Spinal cord (tissue), 10 donors: ENCODE measurements around the gene CNTLN. TPM values are rescaled to one million over a fixed set of nuclear protein-coding genes. Genes with fewer than 3 reads are reported as not detected.
A peak's percentile ranks its signal among the peaks of the same experiment; 100 is the strongest.

Experiments
- DNase-seq, 6 donors: peaks; one replicate each; pipeline versions ENCODE4 v3.0.0 to v3.0.0-alpha.2; 2013 to 2015; ENCODE audit warnings: low spot score in 6 of 6, low read depth in 4 of 6
- H3K27ac ChIP-seq: one replicate; pipeline ENCODE4 v1.5.1; 2013; ENCODE audit warnings: low read depth, low read length, control low read depth
- H3K27me3 ChIP-seq: one replicate; pipeline ENCODE4 v1.6.1; 2013; ENCODE audit warnings: low read length; ENCODE audit not compliant: control insufficient read depth, insufficient read depth
- H3K36me3 ChIP-seq: one replicate; pipeline ENCODE4 v1.6.1; 2013; ENCODE audit warnings: low read length; ENCODE audit not compliant: control insufficient read depth, insufficient read depth
- H3K4me1 ChIP-seq: one replicate; pipeline ENCODE4 v1.6.1; 2013; ENCODE audit warnings: low read length; ENCODE audit not compliant: control insufficient read depth, insufficient read depth
- H3K4me3 ChIP-seq: one replicate; pipeline ENCODE4 v1.5.1; 2013; ENCODE audit warnings: low read depth, low read length, control low read depth
- H3K9me3 ChIP-seq: one replicate; pipeline ENCODE4 v1.6.1; 2013; ENCODE audit warnings: low read length; ENCODE audit not compliant: control insufficient read depth, insufficient read depth
- WGBS: methylation state at CpG from one replicate; pipeline ENCODE4 v1.1.5; 2013; ENCODE audit warnings: missing lambda C conversion rate; ENCODE audit not compliant: insufficient coverage; 5-methylcytosine and 5-hydroxymethylcytosine counted together
- polyA plus RNA-seq, 2 donors: library from polyadenylated mRNA; unstranded; fragments of 120-200 nt; gene quantifications; one replicate each; pipeline ENCODE4 v1.2.1, GENCODE V29; 2013; ENCODE audit not compliant: insufficient read length in 2 of 2
- total RNA-seq, 2 donors: library from RNA; depleted of rRNA in 1 of 2; stranded (reverse); fragments of 120-200 nt in 1 of 2; fragments of >200 nt in 1 of 2; gene quantifications; one replicate each; pipeline versions ENCODE4 v1.2.3 to v1.2.4, GENCODE V29; 2013 to 2014
- donor health status: healthy.

CNTLN gene
- total and polyA plus RNA-seq, 4 donors, result 7.4 to 21.7 (median 13.8) TPM

- H3K27ac ChIP-seq, result no peak overlapping the region
- no peak overlapping the region for H3K4me3 ChIP-seq
- DNase-seq, result no peak
- no peaks in the 10 kb centered on the region for H3K9me3 ChIP-seq
- no peaks in the 10 kb centered on the region for H3K4me1 ChIP-seq
- H3K36me3 ChIP-seq, result no peaks in the 10 kb centered on the region
- no peaks in the 10 kb centered on the region for H3K27me3 ChIP-seq
These were observed 341.6 kb downstream of the CNTLN start for GRCh38 chr9:17476401-17476800.

DNA sequence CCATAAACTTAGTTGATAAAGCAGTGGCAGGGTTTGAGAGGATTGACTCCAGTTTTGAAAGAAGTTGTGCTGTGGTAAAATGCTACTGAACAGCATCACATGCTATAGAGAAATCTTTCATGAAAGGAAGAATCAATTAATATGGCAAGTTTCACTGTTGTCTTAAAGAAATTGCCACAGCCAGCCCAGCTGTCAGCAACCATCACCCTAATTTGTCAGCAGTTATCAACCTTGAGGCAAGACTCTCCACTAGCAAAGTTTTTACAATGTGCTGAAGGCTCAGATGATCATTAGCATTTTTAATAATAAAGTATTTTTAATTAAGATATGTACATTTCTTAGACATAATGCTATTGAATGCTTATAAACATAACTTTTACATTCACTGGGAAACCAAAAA lies 343.0 kb downstream of the CNTLN start:
- no peak overlapping the region for H3K4me3 ChIP-seq
- H3K27me3 ChIP-seq, result no peaks in the 10 kb centered on the region
- H3K27ac ChIP-seq, result no peak overlapping the region
- H3K4me1 ChIP-seq, result no peaks in the 10 kb centered on the region
- no peaks in the 10 kb centered on the region for H3K9me3 ChIP-seq
- H3K36me3 ChIP-seq, result no peaks in the 10 kb centered on the region
- no peak for DNase-seq

GRCh38 chr9:17480966-17481365 lies 346.1 kb downstream of the CNTLN start:
- Histone ChIP-seq H3K36me3 (no peaks in the 10 kb centered on the region), H3K27me3 (no peaks in the 10 kb centered on the region), H3K4me1 (no peaks in the 10 kb centered on the region), H3K9me3 (no peaks in the 10 kb centered on the region), H3K4me3 (no peak overlapping the region), H3K27ac (no peak overlapping the region)
- 96% methylated on average over 4 of the region's 4 CpGs for WGBS
- DNase-seq, result no peak

DNA sequence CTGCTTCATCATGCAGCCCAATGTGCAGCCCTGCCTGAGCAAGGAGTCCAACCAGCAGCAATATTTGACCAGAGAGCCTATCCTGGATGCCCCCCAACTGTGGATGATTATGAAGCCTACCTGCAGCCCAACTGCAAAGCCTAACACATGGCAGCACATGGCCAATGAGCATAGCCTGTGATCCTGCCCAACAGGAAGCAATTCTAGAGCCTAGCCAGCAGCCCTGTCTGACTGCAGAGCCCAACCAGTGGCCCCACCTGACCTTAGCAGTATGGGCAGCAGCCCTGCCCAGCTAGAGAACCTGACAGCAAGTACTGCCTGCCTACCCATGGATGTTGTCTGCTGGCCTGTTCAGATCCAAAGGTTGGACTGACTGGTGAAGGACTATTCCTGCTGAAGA lies 346.7 kb downstream of the CNTLN start:
- Histone ChIP-seq H3K9me3 (no peaks in the 10 kb centered on the region), H3K36me3 (no peaks in the 10 kb centered on the region), H3K4me3 (no peak overlapping the region), H3K4me1 (no peaks in the 10 kb centered on the region), H3K27me3 (no peaks in the 10 kb centered on the region), H3K27ac (no peak overlapping the region)
- DNase-seq, result no peak

GRCh38 chr9:17484906-17485305 lies 350.1 kb downstream of the CNTLN start:
- DNase-seq, result no peak
- Histone ChIP-seq H3K4me1 (no peaks in the 10 kb centered on the region), H3K4me3 (no peak overlapping the region), H3K9me3 (no peaks in the 10 kb centered on the region), H3K27ac (no peak overlapping the region), H3K36me3 (no peaks in the 10 kb centered on the region), H3K27me3 (no peaks in the 10 kb centered on the region)
- WGBS, result no CpG with 5 or more reads among the region's 3 CpGs

DNA sequence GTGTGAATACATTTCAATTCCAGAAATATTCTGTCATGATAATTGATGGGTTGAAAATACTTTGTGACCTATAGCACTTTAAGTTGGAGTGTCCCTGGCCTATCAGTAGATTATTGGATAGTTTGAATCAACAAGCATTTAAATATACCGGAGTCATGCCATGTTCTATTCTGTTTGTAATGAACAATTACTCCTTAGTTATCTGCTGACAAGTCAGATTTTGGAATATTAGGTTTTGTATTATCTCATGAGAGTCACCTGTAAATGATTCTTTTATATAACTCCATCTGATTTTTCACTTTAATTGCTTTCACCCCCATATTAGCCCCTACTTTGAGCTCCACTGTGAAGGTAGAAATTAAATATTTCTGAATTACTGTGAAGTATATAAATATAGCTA lies 351.6 kb downstream of the CNTLN start:
- no peaks in the 10 kb centered on the region for H3K4me1 ChIP-seq
- H3K9me3 ChIP-seq, result no peaks in the 10 kb centered on the region
- no CpG with 5 or more reads among the region's 1 CpG for whole genome bisulfite sequencing
- DNase-seq, result no peak
- H3K4me3 ChIP-seq, result no peak overlapping the region
- H3K27me3 ChIP-seq, result no peaks in the 10 kb centered on the region
- no peaks in the 10 kb centered on the region for H3K36me3 ChIP-seq
- no peak overlapping the region for H3K27ac ChIP-seq

DNA sequence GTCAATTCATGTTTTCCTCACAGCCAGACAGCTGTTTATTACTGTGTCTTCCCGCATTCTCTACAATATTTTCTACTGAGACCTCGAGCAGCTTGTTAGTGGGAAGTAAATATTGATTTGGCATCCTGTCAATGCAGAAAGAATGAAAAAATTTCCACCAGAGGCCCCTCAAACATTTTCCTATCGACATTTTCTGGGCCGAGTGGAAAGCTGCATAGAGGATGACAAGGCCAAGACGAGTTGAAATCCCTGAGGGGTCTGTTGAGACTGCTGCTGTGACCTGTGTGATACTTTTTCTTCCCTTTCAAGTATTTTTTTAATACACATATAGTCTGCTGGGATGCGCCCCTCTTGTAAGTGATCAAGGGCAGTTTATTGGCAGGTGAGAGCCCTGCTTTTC lies 352.6 kb downstream of the CNTLN start:
- Histone ChIP-seq H3K4me3 (no peak overlapping the region), H3K4me1 (no peaks in the 10 kb centered on the region), H3K27me3 (no peaks in the 10 kb centered on the region), H3K9me3 (no peaks in the 10 kb centered on the region), H3K36me3 (no peaks in the 10 kb centered on the region), H3K27ac (no peak overlapping the region)
- no CpG with 5 or more reads among the region's 6 CpGs for WGBS
- peak in 1 of 6 donors; percentile 48 for DNase-seq

- H3K9me3 ChIP-seq, result no peaks in the 10 kb centered on the region
- no peaks in the 10 kb centered on the region for H3K27me3 ChIP-seq
- peak in 2 of 6 donors; percentile 6 to 78 for DNase-seq
- H3K36me3 ChIP-seq, result no peaks in the 10 kb centered on the region
- H3K4me3 ChIP-seq, result no peak overlapping the region
- no CpG with 5 or more reads among the region's 2 CpGs for WGBS
- H3K27ac ChIP-seq, result no peak overlapping the region
- H3K4me1 ChIP-seq, result no peaks in the 10 kb centered on the region
These were observed 353.8 kb downstream of the CNTLN start for GRCh38 chr9:17488662-17489061.

DNA sequence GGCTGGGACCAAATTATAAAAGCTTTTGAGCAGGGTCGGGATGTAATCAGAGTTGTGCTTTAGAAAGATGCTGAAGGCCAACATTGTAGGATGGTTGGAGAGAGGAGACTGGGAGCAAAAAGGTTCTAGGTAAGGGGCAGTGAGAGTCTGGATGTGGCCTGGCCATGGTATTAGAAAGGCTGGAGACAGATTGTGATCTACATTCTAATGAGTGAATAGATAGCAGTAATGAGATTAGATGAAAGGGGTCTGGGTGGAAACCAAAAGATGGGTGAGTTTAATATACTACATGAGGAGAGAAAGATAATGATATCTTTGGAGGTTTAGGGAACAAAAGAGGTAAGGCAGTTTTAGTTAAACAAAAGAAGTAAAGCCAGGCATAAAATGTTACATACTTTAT lies 355.3 kb downstream of the CNTLN start:
- no peaks in the 10 kb centered on the region for H3K36me3 ChIP-seq
- 96% methylated on average over 1 of the region's 1 CpG for WGBS
- H3K27ac ChIP-seq, result no peak overlapping the region
- H3K4me3 ChIP-seq, result no peak overlapping the region
- no peak for DNase-seq
- H3K27me3 ChIP-seq, result no peaks in the 10 kb centered on the region
- H3K9me3 ChIP-seq, result no peaks in the 10 kb centered on the region
- no peaks in the 10 kb centered on the region for H3K4me1 ChIP-seq

GRCh38 chr9:17491780-17492179 lies 356.9 kb downstream of the CNTLN start:
- no peaks in the 10 kb centered on the region for H3K36me3 ChIP-seq
- WGBS, result no CpG with 5 or more reads among the region's 1 CpG
- H3K9me3 ChIP-seq, result no peaks in the 10 kb centered on the region
- H3K27me3 ChIP-seq, result no peaks in the 10 kb centered on the region
- H3K4me1 ChIP-seq, result no peaks in the 10 kb centered on the region
- no peak overlapping the region for H3K27ac ChIP-seq
- DNase-seq, result peak in 1 of 6 donors; percentile 32
- H3K4me3 ChIP-seq, result no peak overlapping the region

- WGBS, result 95% methylated on average over 1 of the region's 3 CpGs
- no peak overlapping the region for H3K4me3 ChIP-seq
- no peak overlapping the region for H3K27ac ChIP-seq
- H3K4me1 ChIP-seq, result no peaks in the 10 kb centered on the region
- no peaks in the 10 kb centered on the region for H3K9me3 ChIP-seq
- no peak for DNase-seq
- H3K27me3 ChIP-seq, result no peaks in the 10 kb centered on the region
- H3K36me3 ChIP-seq, result no peaks in the 10 kb centered on the region
These were observed 368.4 kb downstream of the CNTLN start for GRCh38 chr9:17503196-17503595.
